Heart left ventricle (tissue), 13 donors: ENCODE measurements around the gene TMEM131L.

Source experiments
- CTCF ChIP-seq, 12 donors: fragments of 200-600 bp; sonication (generic) in 4 of 12; IDR thresholded peaks; one replicate each; pipeline versions ENCODE4 v1.5.0 to v1.8.0; 2018 to 2022; ENCODE audit warnings: antibody characterized with exemption in 12 of 12, mild to moderate bottlenecking in 5 of 12
- POLR2A ChIP-seq, 2 donors: fragments of 450-650 bp; IDR thresholded peaks; one replicate each; pipeline ENCODE4 v1.6.1; 2017; ENCODE audit warnings: antibody characterized with exemption in 2 of 2, mild to moderate bottlenecking in 2 of 2, moderate library complexity in 2 of 2
- donor health status: ischemic (EF 13 %, LVEDD 7.1; RV severe dilation, severe dysfunction).
- donor health status: DM: no; HTN: yes; CAD: no.
- donor health status: DM: no; HTN: no; CAD: no.
- donor health status: ischemic (EF 25% LVEDD 6.9; RV normal size, moderate dysfunction).
- donor health status: ischemic (EF 25% LVEDD 5.7; RV mildly dilated, moderate dysfunction).
- donor health status: ischemic (EF 35%, LVEDD 5.7; RV mildly dilated, moderate dysfunction).
- donor health status: nonischemic (EF 11% LVEDD 7.7; RV severe dilation, severe dysfunction).
- donor health status: DM: yes; HTN: yes; CAD: no.
- donor health status: PGD.
- donor health status: ischemic (EF 29% LVEDD 5.4; RV normal size, mild dysfunction).
- donor health status: nonischemic (EF 23%, LVEDD 6.1; RV moderate dilation, normal function).

GRCh38 chr4:153649572-153649991 lies 183.4 kb downstream of the TMEM131L start:
- TF ChIP-seq CTCF (IDR thresholded peaks at IDR 0.05) (peak in 7 of 12 donors; percentile 14 to 34 (median 24)), POLR2A (IDR thresholded peaks at IDR 0.05) (no peak)
